Lung (tissue), 12 donors: ENCODE measurements around the gene SHPK. TPM values are rescaled to one million over a fixed set of nuclear protein-coding genes. Genes with fewer than 3 reads are reported as not detected.

ENCODE experiments used
- ATAC-seq: fragments of 200-7000 bp; cut with Tn5 transposase; one replicate; pipeline ENCODE4 v1.9.1; 2020; ENCODE audit warnings: moderate number of reproducible peaks; ENCODE audit not compliant: insufficient read depth, low FRiP score
- DNase-seq, 3 donors: peaks; one replicate each; pipeline ENCODE4 v3.0.0-alpha.2; 2013 to 2017
- H3K27ac ChIP-seq, 2 donors: one replicate each; pipeline ENCODE4 v1.5.1; 2013; ENCODE audit warnings: mild to moderate bottlenecking in 2 of 2, moderate library complexity in 2 of 2, control low read depth in 1 of 2, inconsistent platforms in 1 of 2, low read depth in 1 of 2, low read length in 1 of 2
- H3K27me3 ChIP-seq, 3 donors: one replicate each; pipeline ENCODE4 v1.5.1; 2013; ENCODE audit warnings: low read length in 2 of 3; ENCODE audit not compliant: control insufficient read depth in 3 of 3, insufficient read depth in 3 of 3
- H3K36me3 ChIP-seq, 4 donors: one replicate each; pipeline ENCODE4 v1.5.1; 2013; ENCODE audit warnings: low read length in 4 of 4, mild to moderate bottlenecking in 1 of 4, moderate library complexity in 1 of 4; ENCODE audit not compliant: control insufficient read depth in 4 of 4, insufficient read depth in 4 of 4
- H3K4me1 ChIP-seq, 5 donors: one replicate each; pipeline ENCODE4 v1.5.1; 2013; ENCODE audit warnings: low read length in 5 of 5, mild to moderate bottlenecking in 2 of 5, moderate library complexity in 1 of 5; ENCODE audit not compliant: control insufficient read depth in 5 of 5, insufficient read depth in 5 of 5
- H3K4me3 ChIP-seq: one replicate; pipeline ENCODE4 v1.5.1; 2013; ENCODE audit warnings: mild to moderate bottlenecking, control low read depth, moderate library complexity
- H3K9ac ChIP-seq, 2 donors: one replicate each; pipeline ENCODE4 v1.5.1; 2013; ENCODE audit warnings: low read length in 2 of 2, control low read depth in 1 of 2; ENCODE audit not compliant: insufficient read depth in 1 of 2
- H3K9me3 ChIP-seq, 4 donors: one replicate each; pipeline ENCODE4 v1.5.1; 2013; ENCODE audit warnings: low read length in 3 of 4, mild to moderate bottlenecking in 1 of 4, moderate library complexity in 1 of 4; ENCODE audit not compliant: control insufficient read depth in 4 of 4, insufficient read depth in 3 of 4
- whole genome bisulfite sequencing, 2 donors: extraction: QIAGEN DNeasy Blood & Tissue Kit; methylation state at CpG; one replicate each; pipeline ENCODE4 v1.1.7; 2013; 5-methylcytosine and 5-hydroxymethylcytosine counted together
- polyA plus RNA-seq, 2 donors: library from polyadenylated mRNA; stranded (reverse); fragments of 200-250 nt; gene quantifications; one replicate each; pipeline ENCODE4 v1.2.1, GENCODE V29; 2013
- total RNA-seq, 2 donors: library from RNA; depleted of rRNA in 1 of 2; stranded (reverse); fragments of >200 nt in 1 of 2; gene quantifications; one replicate each; pipeline ENCODE4 v1.2.1, GENCODE V29; 2014 to 2021
- TF ChIP-seq, protein P1 (sequence below): IDR thresholded peaks from 2 replicates; pipeline ENCODE4 v1.5.1; 2012; ENCODE audit warnings: mild to moderate bottlenecking; ENCODE audit errors: control extremely low read depth, extremely low read depth
- donor health status: control.
- donor health status: control.
- donor health status: Bipolar disorder and iron deficiency.
- donor health status: healthy.
- donor health status: DM: yes; HTN: yes; CAD: no.

Gene SHPK
- total and polyA plus RNA-seq, 4 donors = 4.9 to 16.8 (median 11.3) TPM

DNA sequence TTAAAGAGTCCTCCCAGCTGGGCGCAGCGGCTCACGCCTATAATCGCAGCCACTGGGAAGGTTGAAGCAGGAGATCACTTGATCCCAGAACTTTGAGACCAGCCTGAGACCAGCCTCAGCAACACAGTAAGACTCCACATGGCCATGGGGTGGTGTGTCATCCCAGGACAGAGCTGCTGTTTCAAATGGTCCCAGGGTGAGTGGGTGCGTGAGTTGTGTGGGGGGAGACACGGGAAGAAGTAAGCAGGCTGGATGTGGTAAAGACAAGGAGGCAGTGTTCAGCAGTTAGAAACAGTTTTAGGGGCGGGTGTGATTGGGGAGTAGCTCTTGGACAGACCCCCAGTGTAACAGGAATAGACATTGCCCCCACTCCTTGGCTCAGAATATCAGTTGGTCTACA is 3.8 kb downstream of the SHPK start:
- no peak overlapping the region for H3K27ac ChIP-seq
- ATAC-seq (no peak), DNase-seq (no peak)
- H3K27me3 ChIP-seq = no peaks in the 10 kb centered on the region
- H3K4me1 ChIP-seq = peaks cover 0 to 8% (median 0%) of the 10 kb centered on the region in 5 donors
- peaks cover 0 to 18% (median 5%) of the 10 kb centered on the region in 4 donors for H3K36me3 ChIP-seq
- WGBS, 2 donors = 97 to 98% methylated on average over 7 of the region's 7 CpGs
- TF ChIP-seq, protein P1, sequence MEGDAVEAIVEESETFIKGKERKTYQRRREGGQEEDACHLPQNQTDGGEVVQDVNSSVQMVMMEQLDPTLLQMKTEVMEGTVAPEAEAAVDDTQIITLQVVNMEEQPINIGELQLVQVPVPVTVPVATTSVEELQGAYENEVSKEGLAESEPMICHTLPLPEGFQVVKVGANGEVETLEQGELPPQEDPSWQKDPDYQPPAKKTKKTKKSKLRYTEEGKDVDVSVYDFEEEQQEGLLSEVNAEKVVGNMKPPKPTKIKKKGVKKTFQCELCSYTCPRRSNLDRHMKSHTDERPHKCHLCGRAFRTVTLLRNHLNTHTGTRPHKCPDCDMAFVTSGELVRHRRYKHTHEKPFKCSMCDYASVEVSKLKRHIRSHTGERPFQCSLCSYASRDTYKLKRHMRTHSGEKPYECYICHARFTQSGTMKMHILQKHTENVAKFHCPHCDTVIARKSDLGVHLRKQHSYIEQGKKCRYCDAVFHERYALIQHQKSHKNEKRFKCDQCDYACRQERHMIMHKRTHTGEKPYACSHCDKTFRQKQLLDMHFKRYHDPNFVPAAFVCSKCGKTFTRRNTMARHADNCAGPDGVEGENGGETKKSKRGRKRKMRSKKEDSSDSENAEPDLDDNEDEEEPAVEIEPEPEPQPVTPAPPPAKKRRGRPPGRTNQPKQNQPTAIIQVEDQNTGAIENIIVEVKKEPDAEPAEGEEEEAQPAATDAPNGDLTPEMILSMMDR = no peak
- H3K9me3 ChIP-seq = no peaks in the 10 kb centered on the region
- no peak overlapping the region for H3K4me3 ChIP-seq
- H3K9ac ChIP-seq = no peak overlapping the region

DNA sequence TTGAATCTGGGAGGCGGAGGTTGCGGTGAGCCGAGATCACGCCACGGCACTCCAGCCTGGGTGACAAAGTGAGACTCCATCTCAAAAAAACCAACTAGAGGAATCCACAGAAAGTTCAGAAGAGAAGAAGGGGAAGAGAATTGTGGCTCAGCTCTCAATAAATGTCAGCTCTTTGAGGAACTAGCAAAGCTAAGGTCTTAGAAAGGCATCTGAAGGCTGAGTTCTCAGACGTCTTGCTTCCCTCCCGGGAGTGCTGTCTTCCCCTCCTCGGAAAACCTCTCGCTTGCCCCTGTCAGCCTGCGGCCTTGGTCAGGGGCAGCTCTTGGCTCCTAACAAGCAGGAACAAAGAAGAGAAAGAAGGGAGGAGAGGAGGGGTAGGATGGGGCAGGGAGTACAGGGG is 5.3 kb downstream of the SHPK start:
- TF ChIP-seq, protein P1 = no peak
- H3K36me3 ChIP-seq = peaks cover 0 to 24% (median 6%) of the 10 kb centered on the region in 4 donors

DNA sequence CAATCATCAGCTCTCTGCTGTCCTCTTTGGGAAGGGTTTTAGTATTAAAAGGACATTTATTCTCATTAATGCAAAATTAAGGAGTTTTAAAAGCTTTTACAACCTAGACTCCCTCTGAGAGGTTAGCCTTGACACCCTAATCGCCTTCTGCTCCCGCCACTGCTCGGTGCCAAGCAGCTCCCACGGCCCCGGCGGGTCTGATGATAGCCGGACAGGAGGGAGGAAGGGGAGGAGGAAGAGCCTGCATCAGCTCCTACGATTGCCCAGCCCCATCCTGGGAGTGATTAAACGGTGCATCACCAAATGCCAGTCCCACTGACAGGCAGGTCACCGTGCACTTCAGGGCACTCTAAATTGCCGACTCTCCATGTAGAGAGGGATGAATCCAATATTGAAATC is 8.3 kb downstream of the SHPK start:
- Histone ChIP-seq H3K36me3 (peaks cover 0 to 36% (median 27%) of the 10 kb centered on the region in 4 donors), H3K27me3 (no peaks in the 10 kb centered on the region), H3K9ac (no peak overlapping the region), H3K27ac (peak overlapping the region in 1 of 2 donors; percentile 22), H3K4me1 (no peaks in the 10 kb centered on the region), H3K9me3 (no peaks in the 10 kb centered on the region), H3K4me3 (no peak overlapping the region)
- ATAC-seq (no peak), DNase-seq (no peak)
- TF ChIP-seq, protein P1 = no peak
- 90 to 95% methylated on average over 11 of the region's 11 CpGs for WGBS, 2 donors

More for the DNA sequence above, 5.3 kb downstream of the SHPK start:
- H3K4me1 ChIP-seq = peaks cover 0 to 8% (median 0%) of the 10 kb centered on the region in 5 donors
- no peaks in the 10 kb centered on the region for H3K27me3 ChIP-seq
- H3K27ac ChIP-seq = no peak overlapping the region
- WGBS, 2 donors = 89 to 94% methylated on average over 10 of the region's 10 CpGs
- DNase-seq = no peak
- H3K9ac ChIP-seq = no peak overlapping the region
- H3K4me3 ChIP-seq = no peak overlapping the region
- no peak for ATAC-seq
- no peaks in the 10 kb centered on the region for H3K9me3 ChIP-seq
